ENCODE data around the gene UBA52. TPM values are rescaled to one million over a fixed set of nuclear protein-coding genes. Genes with fewer than 3 reads are reported as not detected.

UBA52 gene
- total RNA-seq, 1 experiment from 2014 or later, result 1,108 TPM

GRCh38 chr19:18586306-18586705, 14.6 kb downstream of the UBA52 start:
- peaks cover 13% of the 10 kb centered on the region for H3K79me2 ChIP-seq (ENCODE audit: low read length)
- H3K9me3 ChIP-seq (ENCODE audit: low read length), result no peaks in the 10 kb centered on the region
- H3K9ac ChIP-seq (ENCODE audit: low read length), result no peak overlapping the region
- DNase-seq (no peak), ATAC-seq (no peak)
- no peaks in the 10 kb centered on the region for H3F3A ChIP-seq (ENCODE audit: low read length, unreplicated experiment)
- TF ChIP-seq, protein P1, sequence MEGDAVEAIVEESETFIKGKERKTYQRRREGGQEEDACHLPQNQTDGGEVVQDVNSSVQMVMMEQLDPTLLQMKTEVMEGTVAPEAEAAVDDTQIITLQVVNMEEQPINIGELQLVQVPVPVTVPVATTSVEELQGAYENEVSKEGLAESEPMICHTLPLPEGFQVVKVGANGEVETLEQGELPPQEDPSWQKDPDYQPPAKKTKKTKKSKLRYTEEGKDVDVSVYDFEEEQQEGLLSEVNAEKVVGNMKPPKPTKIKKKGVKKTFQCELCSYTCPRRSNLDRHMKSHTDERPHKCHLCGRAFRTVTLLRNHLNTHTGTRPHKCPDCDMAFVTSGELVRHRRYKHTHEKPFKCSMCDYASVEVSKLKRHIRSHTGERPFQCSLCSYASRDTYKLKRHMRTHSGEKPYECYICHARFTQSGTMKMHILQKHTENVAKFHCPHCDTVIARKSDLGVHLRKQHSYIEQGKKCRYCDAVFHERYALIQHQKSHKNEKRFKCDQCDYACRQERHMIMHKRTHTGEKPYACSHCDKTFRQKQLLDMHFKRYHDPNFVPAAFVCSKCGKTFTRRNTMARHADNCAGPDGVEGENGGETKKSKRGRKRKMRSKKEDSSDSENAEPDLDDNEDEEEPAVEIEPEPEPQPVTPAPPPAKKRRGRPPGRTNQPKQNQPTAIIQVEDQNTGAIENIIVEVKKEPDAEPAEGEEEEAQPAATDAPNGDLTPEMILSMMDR (conservative IDR thresholded peaks at IDR 0.05; ENCODE audit: low read depth, low read length), result no peak; the same call in 1 of the 2 replicates
- TF ChIP-seq EZH2phosphoT487 (IDR thresholded peaks at IDR 0.05; ENCODE audit: borderline replicate concordance, low read length), result no peak
- TF ChIP-seq EZH2 (IDR thresholded peaks at IDR 0.05; ENCODE audit: low read length, unreplicated experiment), result no peak
- no peaks in the 10 kb centered on the region for H4K20me1 ChIP-seq (ENCODE audit: low read length)
- H3K4me2 ChIP-seq (ENCODE audit: low read length), result no peak overlapping the region
- no peaks in the 10 kb centered on the region for H3K27me3 ChIP-seq (ENCODE audit: low read length)
- H3K36me3 ChIP-seq (ENCODE audit: low read depth, low read length), result no peaks in the 10 kb centered on the region
- peaks cover 18% of the 10 kb centered on the region for H3K4me1 ChIP-seq (ENCODE audit: insufficient read depth, low read length)
- ChIA-PET CTCF (no interaction called here), POLR2A (ENCODE audit: unreplicated experiment) (no interaction called here)
- no peaks in the 10 kb centered on the region for H3K9me2 ChIP-seq (replicated peaks; ENCODE audit: low read length)
- H2AFZ ChIP-seq (ENCODE audit: low read length), result no peak overlapping the region
- intact Hi-C loops (cut with micrococcal nuclease), result no loop called here
- BruUV-seq (replicated peaks), result no TSS peak
- H3K4me3 ChIP-seq (ENCODE audit: low read length), result no peak overlapping the region
- no peak overlapping the region for H3K27ac ChIP-seq (ENCODE audit: low read length)

DNA sequence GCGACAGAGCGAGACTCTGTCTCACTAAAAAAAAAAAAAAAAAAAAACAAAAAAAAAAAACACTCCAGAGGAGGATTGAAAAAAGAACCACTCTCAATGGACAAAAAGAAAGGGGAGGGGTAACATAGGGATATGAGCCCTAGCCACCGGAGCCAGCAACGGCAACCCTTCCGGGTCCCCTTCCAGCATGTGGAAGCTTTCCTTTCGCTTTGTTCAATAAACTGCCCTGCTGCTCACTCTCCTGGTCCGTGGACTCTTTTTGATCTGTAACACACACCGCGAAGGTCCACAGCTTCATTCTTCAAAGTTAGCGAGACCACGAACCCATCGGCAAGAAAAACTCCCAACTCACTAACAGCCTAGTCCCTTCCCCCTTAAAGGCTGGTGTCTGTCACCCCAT, 15.9 kb downstream of the UBA52 start:
- H3K4me1 ChIP-seq (ENCODE audit: insufficient read depth, low read length), result peaks cover 18% of the 10 kb centered on the region
- H4K20me1 ChIP-seq (ENCODE audit: low read length), result no peaks in the 10 kb centered on the region
- ATAC-seq (no peak), DNase-seq (no peak)
- H3K9me2 ChIP-seq (replicated peaks; ENCODE audit: low read length), result no peaks in the 10 kb centered on the region
- ChIA-PET POLR2A (ENCODE audit: unreplicated experiment) (no interaction called here), CTCF (no interaction called here)
- no TSS peak for BruUV-seq (replicated peaks)
- H3K4me2 ChIP-seq (ENCODE audit: low read length), result no peak overlapping the region
- no peaks in the 10 kb centered on the region for H3F3A ChIP-seq (ENCODE audit: low read length, unreplicated experiment)
- TF ChIP-seq EZH2 (IDR thresholded peaks at IDR 0.05; ENCODE audit: low read length, unreplicated experiment) (no peak), EZH2phosphoT487 (IDR thresholded peaks at IDR 0.05; ENCODE audit: borderline replicate concordance, low read length) (no peak)
- TF ChIP-seq, protein P1 (conservative IDR thresholded peaks at IDR 0.05; ENCODE audit: low read depth, low read length), result no peak
- H3K9me3 ChIP-seq (ENCODE audit: low read length), result no peaks in the 10 kb centered on the region
- peaks cover 13% of the 10 kb centered on the region for H3K79me2 ChIP-seq (ENCODE audit: low read length)
- no peak overlapping the region for H3K9ac ChIP-seq (ENCODE audit: low read length)
- no peak overlapping the region for H3K27ac ChIP-seq (ENCODE audit: low read length)
- no peak overlapping the region for H3K4me3 ChIP-seq (ENCODE audit: low read length)
- H2AFZ ChIP-seq (ENCODE audit: low read length), result no peak overlapping the region
- H3K36me3 ChIP-seq (ENCODE audit: low read depth, low read length), result no peaks in the 10 kb centered on the region
- H3K27me3 ChIP-seq (ENCODE audit: low read length), result no peaks in the 10 kb centered on the region
- intact Hi-C loops (cut with micrococcal nuclease), result no loop called here

GRCh38 chr19:18587962-18588610, 16.4 kb downstream of the UBA52 start:
- Histone ChIP-seq H3K9ac (ENCODE audit: low read length) (peak overlapping the region; percentile 92), H3K27me3 (ENCODE audit: low read length) (no peaks in the 10 kb centered on the region), H3K79me2 (ENCODE audit: low read length) (peaks cover 13% of the 10 kb centered on the region), H3K4me1 (ENCODE audit: insufficient read depth, low read length) (peaks cover 18% of the 10 kb centered on the region), H2AFZ (ENCODE audit: low read length) (peak overlapping the region; percentile 89), H3K27ac (ENCODE audit: low read length) (peak overlapping the region; percentile 88; the same call in 1 of the 2 replicates), H3K36me3 (ENCODE audit: low read depth, low read length) (no peaks in the 10 kb centered on the region), H3K4me3 (ENCODE audit: low read length) (peak overlapping the region; percentile 79), H3F3A (ENCODE audit: low read length, unreplicated experiment) (no peaks in the 10 kb centered on the region), H3K9me3 (ENCODE audit: low read length) (no peaks in the 10 kb centered on the region), H3K9me2 (replicated peaks; ENCODE audit: low read length) (no peaks in the 10 kb centered on the region), H4K20me1 (ENCODE audit: low read length) (no peaks in the 10 kb centered on the region), H3K4me2 (ENCODE audit: low read length) (peak overlapping the region; percentile 98)
- CTCF ChIA-PET, result interaction anchor here (0.5 kb wide), 1 partner anchor 266 kb away, joined by 3 read pairs; no protein-coding TSS in a partner anchor
- no peak for DNase-seq
- TF ChIP-seq EZH2phosphoT487 (IDR thresholded peaks at IDR 0.05; ENCODE audit: borderline replicate concordance, low read length), result no peak
- TF ChIP-seq EZH2 (IDR thresholded peaks at IDR 0.05; ENCODE audit: low read length, unreplicated experiment), result no peak
- TSS peak; percentile 52 for BruUV-seq (replicated peaks)
- POLR2A ChIA-PET (ENCODE audit: unreplicated experiment), result no interaction called here
- no peak for ATAC-seq
- intact Hi-C loops (cut with micrococcal nuclease), result no loop called here

Data from PC-3 (cell line).